CD4-positive, alpha-beta T cell (primary cell): ENCODE measurements around the gene CIB4. TPM values are rescaled to one million over a fixed set of nuclear protein-coding genes. Genes with fewer than 3 reads are reported as not detected.
A peak's percentile ranks its signal among the peaks of the same experiment; 100 is the strongest.

ENCODE experiments used
- ATAC-seq: fragments of 200-7000 bp; cut with Tn5 transposase; one replicate; pipeline ENCODE4 v1.10.0; 2022; ENCODE audit warnings: mild to moderate bottlenecking; ENCODE audit not compliant: poor library complexity
- CTCF ChIA-PET: fragments of 350-600 bp; sonication (Branson Sonifier 250); formaldehyde crosslinking; loops from one replicate; lab custom pipeline; 2021; ENCODE audit warnings: antibody characterized with exemption, inconsistent platforms; lab: Charles Lee
- POLR2A ChIA-PET: fragments of 350-600 bp; sonication (Branson Sonifier 250); formaldehyde crosslinking; loops from one replicate; lab custom pipeline; 2021; ENCODE audit warnings: antibody characterized with exemption, inconsistent platforms; lab: Charles Lee
- DNase-seq, 14 experiments: peaks; one replicate each; pipeline ENCODE4 v3.0.0-alpha.2; 2013 to 2020; ENCODE audit warnings: mixed read lengths in 2 of 14
- H3K27ac ChIP-seq, 2 donors: one replicate each; pipeline versions ENCODE4 v1.5.1 to v1.7.0; 2013; ENCODE audit warnings: low read length in 2 of 2, low read depth in 1 of 2, mild to moderate bottlenecking in 1 of 2
- H3K27me3 ChIP-seq, 2 experiments: 1 replicate in 1 of 2; 2 replicates in 1 of 2; pipeline versions ENCODE4 v1.6.1 to v1.7.0; 2013; ENCODE audit warnings: low read length in 2 of 2, control low read depth in 1 of 2, mild to moderate bottlenecking in 1 of 2, moderate library complexity in 1 of 2; ENCODE audit not compliant: insufficient read depth in 2 of 2, control insufficient read depth in 1 of 2
- H3K36me3 ChIP-seq: one replicate; pipeline ENCODE4 v1.6.1; 2013; ENCODE audit warnings: low read length, control low read depth; ENCODE audit not compliant: insufficient read depth
- H3K4me1 ChIP-seq: one replicate; pipeline ENCODE4 v1.6.1; 2013; ENCODE audit warnings: low read length, control low read depth; ENCODE audit not compliant: insufficient read depth
- H3K4me3 ChIP-seq: one replicate; pipeline ENCODE4 v1.5.1; 2013; ENCODE audit warnings: mild to moderate bottlenecking, low read length, moderate library complexity
- H3K9me3 ChIP-seq, 2 experiments: 1 replicate in 1 of 2; 2 replicates in 1 of 2; pipeline versions ENCODE4 v1.6.1 to v1.7.0; 2013; ENCODE audit warnings: low read length in 2 of 2, mild to moderate bottlenecking in 2 of 2, control low read depth in 1 of 2, moderate library complexity in 1 of 2; ENCODE audit not compliant: control insufficient read depth in 1 of 2, insufficient read depth in 1 of 2
- H3K27ac Mint-ChIP-seq: one replicate; pipeline ENCODE4 v1.8.0; 2020; ENCODE audit warnings: mixed read lengths
- H3K27me3 Mint-ChIP-seq: one replicate; pipeline ENCODE4 v1.8.0; 2021; ENCODE audit warnings: mixed read lengths
- H3K36me3 Mint-ChIP-seq: one replicate; pipeline ENCODE4 v1.8.0; 2021; ENCODE audit warnings: low read depth, mixed read lengths
- H3K4me1 Mint-ChIP-seq: one replicate; pipeline ENCODE4 v1.8.0; 2021; ENCODE audit warnings: low read depth, mixed read lengths
- H3K4me3 Mint-ChIP-seq: one replicate; pipeline ENCODE4 v1.8.0; 2020; ENCODE audit warnings: mild to moderate bottlenecking, mixed read lengths
- H3K9me3 Mint-ChIP-seq: one replicate; pipeline ENCODE4 v1.8.0; 2020; ENCODE audit warnings: mixed read lengths
- intact Hi-C, 2 experiments: fragments of 100-400 bp; cut with DNase I in 1 of 2; cut with micrococcal nuclease in 1 of 2; formaldehyde crosslinking; loops; one replicate each; pipeline versions ENCODE4 v1.15.1 to v1.9.0; 2023 to 2025; cut with DNase I, micrococcal nuclease
- total RNA-seq, 174 experiments: library from RNA in 2 of 174; stranded (reverse) in 2 of 174; gene quantifications; one replicate each; pipeline ENCODE4 v1.2.3 and lab custom pipeline; 2021 to 2026
- TF ChIP-seq, protein P1 (sequence below): fragments of 200-600 bp; IDR thresholded peaks from one replicate; pipeline ENCODE4 v1.8.0; 2022; ENCODE audit warnings: antibody characterized with exemption, mild to moderate bottlenecking

The CIB4 gene
- total RNA-seq, 2 experiments from 2014 or later = not detected

DNA sequence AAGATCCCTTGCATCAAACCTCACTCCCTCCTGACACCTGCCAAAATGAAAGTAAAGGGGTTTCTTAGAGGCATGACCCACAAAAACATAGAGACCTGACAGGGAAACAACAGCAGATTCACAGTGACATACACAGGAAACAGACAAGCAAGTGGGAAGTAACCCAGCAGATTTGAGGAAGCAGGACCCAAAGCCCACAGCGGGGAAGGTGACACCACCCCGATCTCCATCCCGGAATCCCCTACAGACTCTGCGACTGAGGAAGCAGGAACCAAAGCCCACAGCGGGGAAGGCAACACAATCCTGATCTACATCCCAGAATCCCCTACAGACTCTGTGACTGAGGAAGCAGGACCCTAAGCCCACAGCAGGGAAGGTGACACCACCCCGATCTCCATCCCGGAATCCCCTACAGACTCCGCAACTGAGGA lies 21.6 kb downstream of the CIB4 start:
- Histone ChIP-seq H3K9me3 (no peaks in the 10 kb centered on the region), H3K4me1 (peaks cover 2% of the 10 kb centered on the region), H3K36me3 (no peaks in the 10 kb centered on the region), H3K27me3 (peaks cover 7 to 10% of the 10 kb centered on the region in 2 experiments), H3K4me3 (no peak overlapping the region), H3K27ac (no peak overlapping the region)
- Mint-ChIP-seq H3K27ac (no peak overlapping the region), H3K4me3 (no peak overlapping the region), H3K4me1 (no peaks in the 10 kb centered on the region), H3K36me3 (no peaks in the 10 kb centered on the region), H3K27me3 (peaks cover 11% of the 10 kb centered on the region), H3K9me3 (no peaks in the 10 kb centered on the region)
- ChIA-PET POLR2A (no interaction called here), CTCF (no interaction called here)
- TF ChIP-seq, protein P1, sequence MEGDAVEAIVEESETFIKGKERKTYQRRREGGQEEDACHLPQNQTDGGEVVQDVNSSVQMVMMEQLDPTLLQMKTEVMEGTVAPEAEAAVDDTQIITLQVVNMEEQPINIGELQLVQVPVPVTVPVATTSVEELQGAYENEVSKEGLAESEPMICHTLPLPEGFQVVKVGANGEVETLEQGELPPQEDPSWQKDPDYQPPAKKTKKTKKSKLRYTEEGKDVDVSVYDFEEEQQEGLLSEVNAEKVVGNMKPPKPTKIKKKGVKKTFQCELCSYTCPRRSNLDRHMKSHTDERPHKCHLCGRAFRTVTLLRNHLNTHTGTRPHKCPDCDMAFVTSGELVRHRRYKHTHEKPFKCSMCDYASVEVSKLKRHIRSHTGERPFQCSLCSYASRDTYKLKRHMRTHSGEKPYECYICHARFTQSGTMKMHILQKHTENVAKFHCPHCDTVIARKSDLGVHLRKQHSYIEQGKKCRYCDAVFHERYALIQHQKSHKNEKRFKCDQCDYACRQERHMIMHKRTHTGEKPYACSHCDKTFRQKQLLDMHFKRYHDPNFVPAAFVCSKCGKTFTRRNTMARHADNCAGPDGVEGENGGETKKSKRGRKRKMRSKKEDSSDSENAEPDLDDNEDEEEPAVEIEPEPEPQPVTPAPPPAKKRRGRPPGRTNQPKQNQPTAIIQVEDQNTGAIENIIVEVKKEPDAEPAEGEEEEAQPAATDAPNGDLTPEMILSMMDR = no peak
- intact Hi-C loops = no loop called here
- ATAC-seq = no peak
- DNase-seq = peak in 1 of 14 experiments; percentile 8

DNA sequence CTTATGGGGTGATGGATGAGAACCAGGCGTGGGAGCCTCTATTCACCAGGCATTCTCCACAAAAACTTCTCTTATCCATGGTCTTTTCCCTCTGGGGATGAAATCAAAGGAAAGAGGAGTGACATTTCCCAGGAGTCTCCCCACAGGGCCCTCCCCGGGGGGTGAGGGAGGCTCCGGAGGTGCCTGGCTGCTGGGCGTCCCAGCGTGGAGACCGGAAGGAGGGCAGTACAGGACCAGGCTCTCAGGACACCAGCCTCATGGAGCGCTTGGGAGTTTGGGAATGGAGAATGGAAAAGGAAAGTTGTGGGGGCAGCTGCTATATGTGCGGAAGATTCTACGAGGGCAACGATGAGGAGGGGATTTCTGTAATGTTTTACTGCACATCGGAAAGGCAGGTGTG lies 22.1 kb downstream of the CIB4 start:
- intact Hi-C loops = no loop called here
- peaks cover 11% of the 10 kb centered on the region for H3K27me3 Mint-ChIP-seq
- Histone ChIP-seq H3K9me3 (no peaks in the 10 kb centered on the region), H3K36me3 (no peaks in the 10 kb centered on the region), H3K27ac (no peak overlapping the region), H3K4me3 (no peak overlapping the region), H3K27me3 (peaks cover 7 to 10% of the 10 kb centered on the region in 2 experiments), H3K4me1 (peaks cover 2% of the 10 kb centered on the region)
- ATAC-seq (no peak), DNase-seq (no peak)
- no peaks in the 10 kb centered on the region for H3K36me3 Mint-ChIP-seq
- ChIA-PET POLR2A (no interaction called here), CTCF (no interaction called here)
- H3K27ac Mint-ChIP-seq = no peak overlapping the region
- H3K4me1 Mint-ChIP-seq = no peaks in the 10 kb centered on the region
- no peaks in the 10 kb centered on the region for H3K9me3 Mint-ChIP-seq
- H3K4me3 Mint-ChIP-seq = no peak overlapping the region
- TF ChIP-seq, protein P1 = no peak

DNA sequence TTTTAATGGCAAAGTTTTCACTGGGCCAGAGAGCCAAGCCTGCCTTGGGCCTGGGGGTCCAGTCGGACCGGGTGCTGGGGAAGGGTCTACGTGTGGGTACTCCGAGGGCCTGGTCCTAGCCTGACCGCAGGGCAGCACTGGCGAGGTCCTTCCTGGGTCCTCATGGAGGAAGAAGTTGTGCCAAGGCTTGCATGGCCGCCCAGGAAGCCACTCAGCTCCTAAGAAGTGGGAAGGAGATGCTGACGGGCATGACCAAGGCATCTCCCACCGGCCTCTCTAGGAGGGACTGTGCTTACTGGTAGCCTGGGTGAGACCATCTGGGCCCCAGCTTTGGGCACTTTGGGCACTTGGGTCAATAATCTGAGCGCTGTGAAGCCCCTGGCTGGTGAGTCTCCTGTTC lies 22.6 kb downstream of the CIB4 start:
- Histone ChIP-seq H3K9me3 (no peaks in the 10 kb centered on the region), H3K27ac (no peak overlapping the region), H3K27me3 (peaks cover 7 to 10% of the 10 kb centered on the region in 2 experiments), H3K4me1 (peaks cover 2% of the 10 kb centered on the region), H3K36me3 (no peaks in the 10 kb centered on the region), H3K4me3 (no peak overlapping the region)
- intact Hi-C loops = no loop called here
- ATAC-seq = no peak
- Mint-ChIP-seq H3K4me3 (no peak overlapping the region), H3K36me3 (no peaks in the 10 kb centered on the region), H3K9me3 (no peaks in the 10 kb centered on the region), H3K27ac (no peak overlapping the region), H3K27me3 (peaks cover 11% of the 10 kb centered on the region), H3K4me1 (no peaks in the 10 kb centered on the region)
- ChIA-PET CTCF (no interaction called here), POLR2A (no interaction called here)
- DNase-seq = no peak
- TF ChIP-seq, protein P1 = no peak
